ENCODE data around the gene PCDH17. TPM values are rescaled to one million over a fixed set of nuclear protein-coding genes. Genes with fewer than 3 reads are reported as not detected.

PCDH17 gene
- total and polyA plus RNA-seq, 4 donors = 0.59 to 8.8 (median 0.98) TPM

GRCh38 chr13:57698851-57699250 lies 67.3 kb downstream of the PCDH17 start (continued):
- TF ChIP-seq HNF4A (conservative IDR thresholded peaks at IDR 0.05) (no peak), RXRA (IDR thresholded peaks at IDR 0.05) (no peak), REST (IDR thresholded peaks at IDR 0.05) (no peak), TAF1 (conservative IDR thresholded peaks at IDR 0.05) (no peak), SP1 (IDR thresholded peaks at IDR 0.05) (no peak), FOXA2 (IDR thresholded peaks at IDR 0.05) (no peak)

- no peak for TF ChIP-seq HNF4G (IDR thresholded peaks at IDR 0.05)
- TF ChIP-seq FOXA2 (IDR thresholded peaks at IDR 0.05) = no peak
- no peak for TF ChIP-seq RXRA (IDR thresholded peaks at IDR 0.05)
- TF ChIP-seq HNF4A (conservative IDR thresholded peaks at IDR 0.05) = no peak
- WGBS = 87% methylated on average over 2 of the region's 2 CpGs
- Histone ChIP-seq H3K36me3 (ENCODE audit: control insufficient read depth in 4 of 4, insufficient read depth in 3 of 4, low read depth in 1 of 4, low read length in 3 of 4) (no peaks in the 10 kb centered on the region), H3K27ac (ENCODE audit: low read depth in 1 of 2, low read length in 2 of 2) (no peak overlapping the region), H3K4me1 (ENCODE audit: control insufficient read depth in 4 of 4, insufficient read depth in 4 of 4, low read length in 3 of 4) (no peaks in the 10 kb centered on the region), H3K4me3 (ENCODE audit: low read depth in 1 of 3, low read length in 3 of 3) (no peak overlapping the region), H3K9me3 (ENCODE audit: control insufficient read depth in 4 of 4, low read length in 3 of 4) (no peaks in the 10 kb centered on the region), H3K27me3 (ENCODE audit: control insufficient read depth in 4 of 4, insufficient read depth in 4 of 4, low read length in 3 of 4) (no peaks in the 10 kb centered on the region), H3K9ac (ENCODE audit: low read depth in 1 of 2, low read length in 2 of 2) (no peak overlapping the region)
- no peak for DNase-seq (ENCODE audit: low spot score)
Observed at GRCh38 chr13:57704031-57704430, 72.5 kb downstream of the PCDH17 start.

DNA sequence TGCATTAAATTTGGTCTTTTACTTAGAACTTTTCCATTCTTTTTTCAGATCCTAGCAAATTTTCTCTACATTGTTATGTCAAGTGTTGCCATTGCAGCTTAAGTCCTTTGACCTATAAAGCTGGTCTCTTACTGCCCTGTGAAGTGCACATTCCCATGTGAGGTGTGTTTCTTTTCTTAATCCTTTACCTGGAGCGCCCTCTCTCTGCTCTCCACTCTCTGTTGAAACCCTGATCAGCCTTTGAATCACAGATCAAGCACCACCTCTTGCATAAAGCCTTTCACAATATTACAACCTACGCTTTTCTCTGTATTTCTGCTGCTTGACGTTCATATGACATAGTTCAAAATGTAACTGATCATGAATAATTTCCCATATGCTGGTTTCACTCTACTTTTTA lies 84.8 kb downstream of the PCDH17 start:
- 49% methylated on average over 3 of the region's 3 CpGs for WGBS
- TF ChIP-seq MAX (IDR thresholded peaks at IDR 0.05) = no peak
- peak in 1 of 2 donors; percentile 19 for TF ChIP-seq RAD21 (IDR thresholded peaks at IDR 0.05)
- no peak overlapping the region for H3K4me3 ChIP-seq (ENCODE audit: low read depth in 1 of 3, low read length in 3 of 3)
- H3K4me1 ChIP-seq (ENCODE audit: control insufficient read depth in 4 of 4, insufficient read depth in 4 of 4, low read length in 3 of 4) = no peaks in the 10 kb centered on the region
- no peaks in the 10 kb centered on the region for H3K36me3 ChIP-seq (ENCODE audit: control insufficient read depth in 4 of 4, insufficient read depth in 3 of 4, low read depth in 1 of 4, low read length in 3 of 4)
- no peaks in the 10 kb centered on the region for H3K9me3 ChIP-seq (ENCODE audit: control insufficient read depth in 4 of 4, low read length in 3 of 4)
- DNase-seq (ENCODE audit: low spot score) = no peak
- H3K27me3 ChIP-seq (ENCODE audit: control insufficient read depth in 4 of 4, insufficient read depth in 4 of 4, low read length in 3 of 4) = no peaks in the 10 kb centered on the region
- H3K27ac ChIP-seq (ENCODE audit: low read depth in 1 of 2, low read length in 2 of 2) = no peak overlapping the region
- no peak overlapping the region for H3K9ac ChIP-seq (ENCODE audit: low read depth in 1 of 2, low read length in 2 of 2)

DNA sequence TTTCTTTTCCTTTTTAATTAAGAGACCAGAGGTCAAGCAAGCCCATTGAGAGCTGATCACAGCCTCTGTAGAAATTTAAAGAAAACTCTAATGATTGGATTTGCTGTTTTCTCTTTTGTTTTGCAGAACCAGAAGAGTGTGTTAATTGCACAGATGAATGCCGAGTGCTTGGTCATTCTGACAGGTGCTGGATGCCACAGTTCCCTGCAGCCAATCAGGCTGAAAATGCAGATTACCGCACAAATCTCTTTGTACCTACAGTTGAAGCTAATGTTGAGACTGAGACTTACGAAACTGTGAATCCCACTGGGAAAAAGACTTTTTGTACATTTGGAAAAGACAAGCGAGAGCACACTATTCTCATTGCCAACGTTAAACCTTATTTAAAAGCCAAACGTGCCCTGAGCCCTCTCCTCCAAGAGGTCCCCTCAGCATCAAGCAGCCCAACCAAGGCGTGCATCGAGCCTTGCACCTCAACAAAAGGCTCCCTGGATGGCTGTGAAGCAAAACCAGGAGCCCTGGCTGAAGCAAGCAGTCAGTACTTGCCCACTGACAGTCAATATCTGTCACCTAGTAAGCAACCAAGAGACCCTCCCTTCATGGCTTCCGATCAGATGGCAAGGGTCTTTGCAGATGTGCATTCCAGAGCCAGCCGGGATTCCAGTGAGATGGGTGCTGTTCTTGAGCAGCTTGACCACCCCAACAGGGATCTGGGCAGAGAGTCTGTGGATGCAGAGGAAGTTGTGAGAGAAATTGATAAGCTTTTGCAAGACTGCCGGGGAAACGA lies 93.1 kb downstream of the PCDH17 start:
- DNase-seq (ENCODE audit: low spot score) = no peak
- no peaks in the 10 kb centered on the region for H3K27me3 ChIP-seq (ENCODE audit: control insufficient read depth in 4 of 4, insufficient read depth in 4 of 4, low read length in 3 of 4)
- H3K9me3 ChIP-seq (ENCODE audit: control insufficient read depth in 4 of 4, low read length in 3 of 4) = no peaks in the 10 kb centered on the region
- WGBS = 63% methylated on average over 12 of the region's 12 CpGs
- TF ChIP-seq GABPA (IDR thresholded peaks at IDR 0.05 in 1 of 2, conservative IDR thresholded peaks at IDR 0.05 in 1 of 2) (no peak), EGR1 (IDR thresholded peaks at IDR 0.05; ENCODE audit: low read depth in 2 of 2) (no peak), NR2F2 (IDR thresholded peaks at IDR 0.05) (no peak), HNF4G (IDR thresholded peaks at IDR 0.05) (no peak), HNF4A (conservative IDR thresholded peaks at IDR 0.05) (no peak), YY1 (IDR thresholded peaks at IDR 0.05) (no peak), JUND (IDR thresholded peaks at IDR 0.05) (no peak), RAD21 (IDR thresholded peaks at IDR 0.05) (no peak), SP1 (IDR thresholded peaks at IDR 0.05) (no peak), RXRA (IDR thresholded peaks at IDR 0.05) (no peak), FOXA1 (IDR thresholded peaks at IDR 0.05) (no peak), MAX (IDR thresholded peaks at IDR 0.05) (no peak)
- TF ChIP-seq, protein P1, sequence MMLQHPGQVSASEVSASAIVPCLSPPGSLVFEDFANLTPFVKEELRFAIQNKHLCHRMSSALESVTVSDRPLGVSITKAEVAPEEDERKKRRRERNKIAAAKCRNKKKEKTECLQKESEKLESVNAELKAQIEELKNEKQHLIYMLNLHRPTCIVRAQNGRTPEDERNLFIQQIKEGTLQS (IDR thresholded peaks at IDR 0.05) = no peak
- TF ChIP-seq, protein P2, sequence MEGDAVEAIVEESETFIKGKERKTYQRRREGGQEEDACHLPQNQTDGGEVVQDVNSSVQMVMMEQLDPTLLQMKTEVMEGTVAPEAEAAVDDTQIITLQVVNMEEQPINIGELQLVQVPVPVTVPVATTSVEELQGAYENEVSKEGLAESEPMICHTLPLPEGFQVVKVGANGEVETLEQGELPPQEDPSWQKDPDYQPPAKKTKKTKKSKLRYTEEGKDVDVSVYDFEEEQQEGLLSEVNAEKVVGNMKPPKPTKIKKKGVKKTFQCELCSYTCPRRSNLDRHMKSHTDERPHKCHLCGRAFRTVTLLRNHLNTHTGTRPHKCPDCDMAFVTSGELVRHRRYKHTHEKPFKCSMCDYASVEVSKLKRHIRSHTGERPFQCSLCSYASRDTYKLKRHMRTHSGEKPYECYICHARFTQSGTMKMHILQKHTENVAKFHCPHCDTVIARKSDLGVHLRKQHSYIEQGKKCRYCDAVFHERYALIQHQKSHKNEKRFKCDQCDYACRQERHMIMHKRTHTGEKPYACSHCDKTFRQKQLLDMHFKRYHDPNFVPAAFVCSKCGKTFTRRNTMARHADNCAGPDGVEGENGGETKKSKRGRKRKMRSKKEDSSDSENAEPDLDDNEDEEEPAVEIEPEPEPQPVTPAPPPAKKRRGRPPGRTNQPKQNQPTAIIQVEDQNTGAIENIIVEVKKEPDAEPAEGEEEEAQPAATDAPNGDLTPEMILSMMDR (IDR thresholded peaks at IDR 0.05; ENCODE audit: low read depth, low read length, missing input control) = no peak
- no peaks in the 10 kb centered on the region for H3K4me1 ChIP-seq (ENCODE audit: control insufficient read depth in 4 of 4, insufficient read depth in 4 of 4, low read length in 3 of 4)
- H3K4me3 ChIP-seq (ENCODE audit: low read depth in 1 of 3, low read length in 3 of 3) = no peak overlapping the region
- H3K9ac ChIP-seq (ENCODE audit: low read depth in 1 of 2, low read length in 2 of 2) = no peak overlapping the region
- H3K27ac ChIP-seq (ENCODE audit: low read depth in 1 of 2, low read length in 2 of 2) = no peak overlapping the region
- H3K36me3 ChIP-seq (ENCODE audit: control insufficient read depth in 4 of 4, insufficient read depth in 3 of 4, low read depth in 1 of 4, low read length in 3 of 4) = no peaks in the 10 kb centered on the region
